GM15510 (cell line): Measurements from ENCODE around the gene GMPR2.

Experiments used
- POLR2A ChIP-seq: IDR thresholded peaks from 3 replicates; pipeline ENCODE4 v1.6.1; 2011; ENCODE audit warnings: borderline replicate concordance; ENCODE audit not compliant: insufficient read length; ENCODE audit errors: extremely low read depth

Gene GMPR2

DNA sequence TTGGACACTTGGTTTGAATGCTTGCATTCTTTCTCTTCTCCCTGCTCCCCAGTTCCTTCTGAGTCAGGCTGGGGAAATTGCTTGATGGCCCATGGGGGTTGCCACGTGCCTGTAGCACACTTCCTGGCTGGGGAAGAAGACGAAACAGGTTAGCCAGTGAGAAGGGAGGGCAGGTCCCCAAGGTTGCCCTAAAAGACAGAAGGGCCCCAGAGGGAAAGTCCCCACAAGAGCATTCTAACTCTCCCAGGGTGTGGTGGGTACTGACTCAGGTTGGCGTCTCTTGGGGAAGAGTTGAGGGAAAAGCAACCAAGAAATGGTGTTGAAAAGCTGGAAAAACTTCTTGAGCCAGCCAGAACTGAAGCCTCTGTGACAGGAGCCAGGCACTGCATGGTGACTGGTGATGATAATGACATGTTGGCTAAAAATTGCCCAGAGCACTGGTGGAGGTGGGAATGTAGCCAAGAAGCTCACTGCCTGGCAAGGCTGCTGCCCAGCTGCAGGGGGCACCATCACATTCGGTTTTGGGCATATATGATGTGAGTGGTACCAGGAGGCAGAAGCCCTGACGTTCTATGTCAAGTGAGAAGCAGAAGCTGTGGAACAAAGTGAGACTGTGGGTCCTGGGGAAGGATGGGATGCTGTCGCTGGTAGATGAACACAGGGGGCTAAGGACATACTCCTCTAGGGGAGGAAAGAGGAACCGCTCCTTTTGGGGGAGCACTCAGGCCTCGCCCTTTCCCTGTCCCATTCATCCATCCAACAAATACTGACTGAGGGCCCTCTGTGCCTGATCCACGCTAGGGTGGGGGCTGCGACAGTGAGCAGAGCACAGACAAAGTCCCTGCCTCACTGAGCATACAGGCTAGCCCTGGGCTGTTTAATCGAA lies 46.8 kb downstream of the GMPR2 start:
- no peak for TF ChIP-seq POLR2A

DNA sequence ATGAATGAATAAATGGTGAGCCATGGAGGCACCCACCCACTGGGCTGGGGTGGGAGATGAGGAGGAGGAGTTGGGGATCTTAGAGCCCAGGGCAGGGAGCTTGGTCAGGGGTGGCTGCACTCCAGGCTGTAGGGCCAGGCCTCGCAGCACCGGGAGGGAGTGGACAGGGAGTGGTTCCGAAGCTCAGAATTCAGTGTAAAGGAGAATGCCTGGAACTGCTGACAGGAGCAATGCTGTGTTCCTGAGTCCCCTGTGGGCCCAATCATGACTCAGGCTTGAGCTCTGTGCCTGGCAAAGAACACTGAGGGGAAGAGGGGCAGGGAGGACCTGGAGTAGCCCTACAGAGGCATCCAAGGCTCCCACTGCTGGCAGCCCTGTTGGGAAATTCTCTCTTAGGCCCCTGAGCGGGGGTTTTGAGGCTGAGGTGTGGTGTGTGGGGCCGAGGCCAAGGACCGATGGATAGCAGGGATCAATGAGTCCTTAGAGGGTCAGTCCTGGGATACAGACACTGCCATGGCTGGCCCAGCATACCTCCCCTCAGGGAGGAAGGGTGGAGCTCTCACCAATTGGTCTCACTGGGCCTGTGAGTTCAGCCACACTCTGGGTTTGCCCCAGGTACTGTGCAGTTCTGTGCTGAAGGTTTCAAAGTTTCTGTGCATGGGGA lies 48.2 kb downstream of the GMPR2 start:
- no peak for TF ChIP-seq POLR2A

DNA sequence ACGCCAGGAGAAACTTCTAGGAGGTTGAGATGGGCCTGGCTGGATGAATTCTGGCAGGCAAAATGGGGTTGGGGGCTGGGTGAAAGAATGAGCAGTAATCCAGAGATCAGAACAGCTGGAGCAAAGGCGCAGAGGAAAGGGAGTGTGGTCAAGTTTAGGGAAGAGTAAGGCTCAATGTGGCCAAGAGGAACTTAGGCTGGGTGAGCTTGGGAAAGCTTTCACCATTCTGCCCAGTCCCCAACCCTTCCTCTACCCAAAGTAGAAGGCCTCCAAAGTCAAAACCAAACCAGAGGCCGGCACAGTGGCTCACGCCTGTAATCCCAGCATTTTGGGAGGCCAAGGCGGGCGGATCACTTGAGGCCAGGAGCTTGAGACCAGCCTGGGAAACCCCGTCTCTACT lies 48.9 kb downstream of the GMPR2 start:
- TF ChIP-seq POLR2A = no peak

GRCh38 chr14:24282736-24283135 lies 50.0 kb downstream of the GMPR2 start:
- no peak for TF ChIP-seq POLR2A

GRCh38 chr14:24283796-24284460 lies 51.2 kb downstream of the GMPR2 start:
- no peak for TF ChIP-seq POLR2A

DNA sequence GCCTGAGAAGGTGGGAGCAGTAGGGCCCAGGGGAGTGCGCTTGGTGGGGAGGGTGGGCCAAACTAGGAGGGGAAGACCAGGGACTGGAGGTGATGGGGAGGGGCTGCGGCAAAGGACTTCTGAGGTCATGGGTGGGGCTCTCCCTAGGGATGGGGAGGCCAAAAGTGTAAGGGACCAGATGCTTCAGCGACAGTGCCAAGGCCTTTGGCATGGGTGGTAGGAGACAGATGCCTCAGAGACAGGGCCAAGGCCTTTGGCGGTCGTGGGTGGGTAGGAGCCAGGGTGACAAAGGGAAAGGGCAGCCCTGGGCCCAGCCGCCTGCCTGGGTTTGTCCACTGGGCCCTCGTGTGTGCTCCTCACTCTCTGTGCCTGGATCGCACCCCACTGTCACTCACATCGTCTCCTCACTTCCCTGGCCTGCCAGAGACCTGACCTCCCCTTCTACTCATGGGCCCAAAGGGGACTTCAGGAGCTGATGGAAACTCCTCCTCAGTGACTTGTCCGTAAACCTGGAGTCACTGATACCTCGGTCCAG lies 51.8 kb downstream of the GMPR2 start:
- TF ChIP-seq POLR2A = no peak

DNA sequence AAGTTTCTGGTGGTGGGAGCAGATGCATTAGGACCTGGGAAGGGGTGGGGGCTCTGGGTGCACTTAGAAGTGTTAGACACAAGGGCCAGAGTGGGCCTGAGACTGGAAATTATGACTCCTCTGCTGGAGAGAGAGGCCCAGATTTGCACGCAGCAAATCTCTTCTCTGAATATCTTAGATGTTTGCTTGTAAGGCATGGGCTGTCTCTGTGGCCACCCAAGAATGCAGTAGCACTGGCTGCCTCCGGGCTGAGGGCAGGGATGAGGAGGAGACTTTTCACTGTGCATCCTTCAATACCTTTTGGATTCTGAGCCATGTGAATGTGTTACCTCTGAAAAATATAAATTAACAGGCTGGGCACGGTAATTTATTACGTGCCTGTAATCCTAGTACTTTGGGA lies 52.6 kb downstream of the GMPR2 start:
- no peak for TF ChIP-seq POLR2A

GRCh38 chr14:24286996-24287395 lies 54.3 kb downstream of the GMPR2 start:
- no peak for TF ChIP-seq POLR2A
